ENCODE data around the gene CRB2. TPM values are rescaled to one million over a fixed set of nuclear protein-coding genes. Genes with fewer than 3 reads are reported as not detected.

The CRB2 gene
- total RNA-seq, 3 donors from 2014 or later = 0.47 to 3.7 (median 1.1) TPM

DNA sequence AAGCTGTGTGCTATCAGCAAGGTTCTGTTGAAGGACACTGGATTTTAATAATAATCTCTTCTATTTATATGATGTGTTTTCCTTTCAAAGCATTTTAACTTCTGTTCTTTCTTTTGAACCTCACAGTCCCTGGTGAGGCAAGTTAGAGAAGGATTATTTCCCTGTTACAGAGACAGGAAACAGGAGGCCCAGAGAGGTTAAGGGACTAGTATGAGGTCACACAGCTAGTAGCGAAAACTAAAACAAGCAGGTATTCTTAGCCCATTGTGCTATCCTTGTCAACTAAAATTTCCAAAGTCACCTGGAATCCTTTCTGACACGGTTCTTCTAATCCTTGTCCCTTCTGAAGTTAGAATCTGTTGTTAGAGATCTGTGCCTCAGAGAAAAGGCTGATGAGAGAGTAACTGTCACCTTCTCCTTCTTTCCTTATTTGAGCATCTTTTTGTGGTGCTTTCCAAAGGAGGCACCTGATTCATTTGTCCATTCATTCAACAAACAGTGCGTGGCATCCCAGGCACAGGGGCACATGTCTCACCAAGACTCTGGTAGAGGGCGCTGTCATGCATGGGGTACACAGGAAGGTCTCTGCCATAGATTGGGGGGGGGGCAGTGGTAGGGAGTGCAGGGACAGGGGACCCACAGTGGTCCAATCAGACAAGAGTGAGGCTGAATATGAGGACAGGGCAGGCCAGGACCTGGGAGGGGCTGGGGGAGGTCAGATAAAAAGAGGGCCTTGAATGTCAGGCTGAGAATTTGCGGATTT lies 61.5 kb downstream of the CRB2 start:
- no peaks in the 10 kb centered on the region for H3K36me3 ChIP-seq (ENCODE audit: low read depth)
- TF ChIP-seq CTCF (IDR thresholded peaks at IDR 0.05) = no peak

DNA sequence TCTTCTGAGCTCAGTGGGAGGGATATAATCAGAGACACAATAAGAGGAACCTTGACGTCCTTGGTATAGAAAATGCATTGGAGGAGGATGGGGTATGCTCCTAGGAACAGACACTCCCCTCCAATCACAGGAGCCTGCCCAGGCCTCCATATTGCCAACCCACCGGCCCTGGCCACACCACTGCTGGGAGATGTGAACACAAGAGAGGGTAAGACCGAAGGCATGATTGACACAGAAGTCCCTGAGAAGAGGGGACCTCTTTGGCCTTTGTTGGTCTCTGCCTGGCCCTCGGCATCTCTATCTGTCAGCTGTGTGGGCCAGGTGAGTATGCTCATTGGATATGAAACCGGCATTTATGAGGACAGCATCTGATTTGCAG lies 62.0 kb downstream of the CRB2 start:
- ATAC-seq (no peak), DNase-seq (peak in 1 of 3 donors; percentile 4)
- Histone ChIP-seq H3K4me3 (no peak overlapping the region), H3K36me3 (ENCODE audit: low read depth) (no peaks in the 10 kb centered on the region), H3K4me1 (ENCODE audit: low read depth) (no peaks in the 10 kb centered on the region), H3K9me3 (no peaks in the 10 kb centered on the region)
- TF ChIP-seq CTCF (IDR thresholded peaks at IDR 0.05) = no peak
- intact Hi-C loops (cut with DNase I, micrococcal nuclease) = no loop called here

More for the DNA sequence above, 61.5 kb downstream of the CRB2 start:
- ATAC-seq (no peak), DNase-seq (no peak)
- intact Hi-C loops (cut with DNase I, micrococcal nuclease) = no loop called here
- Histone ChIP-seq H3K4me3 (no peak overlapping the region), H3K4me1 (ENCODE audit: low read depth) (no peaks in the 10 kb centered on the region), H3K9me3 (no peaks in the 10 kb centered on the region)

DNA sequence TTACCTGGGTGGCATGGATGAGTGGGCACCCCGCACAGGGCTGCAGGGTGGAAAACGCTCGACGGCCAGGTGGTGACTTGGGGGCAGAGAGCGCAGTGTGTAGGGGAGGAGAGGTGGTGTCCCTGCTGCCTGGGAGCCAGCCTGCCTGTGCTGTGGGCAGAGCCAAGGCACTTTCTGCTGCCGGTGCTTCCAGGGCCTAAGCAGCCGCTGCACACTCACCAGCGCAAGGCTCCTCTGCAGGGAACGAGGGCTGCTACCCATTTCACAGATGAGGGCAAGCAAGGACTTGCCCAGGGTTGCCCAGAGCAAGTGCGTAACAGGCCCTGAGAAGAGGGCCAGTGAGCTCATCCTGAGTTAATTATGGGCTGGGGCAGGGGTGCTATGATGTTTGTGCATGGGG lies 62.5 kb downstream of the CRB2 start:
- Histone ChIP-seq H3K4me1 (ENCODE audit: low read depth) (no peaks in the 10 kb centered on the region), H3K9me3 (no peaks in the 10 kb centered on the region), H3K4me3 (no peak overlapping the region), H3K36me3 (ENCODE audit: low read depth) (no peaks in the 10 kb centered on the region)
- peak in 1 of 3 donors; percentile 8 for DNase-seq
- intact Hi-C loops (cut with DNase I, micrococcal nuclease) = no loop called here
- no peak for ATAC-seq
- TF ChIP-seq CTCF (IDR thresholded peaks at IDR 0.05) = no peak

GRCh38 chr9:123419091-123419490 lies 63.1 kb downstream of the CRB2 start:
- DNase-seq (peak in 1 of 3 donors; percentile 7), ATAC-seq (no peak)
- Histone ChIP-seq H3K36me3 (ENCODE audit: low read depth) (no peaks in the 10 kb centered on the region), H3K9me3 (no peaks in the 10 kb centered on the region), H3K4me3 (no peak overlapping the region), H3K4me1 (ENCODE audit: low read depth) (no peaks in the 10 kb centered on the region)
- no peak for TF ChIP-seq CTCF (IDR thresholded peaks at IDR 0.05)
- intact Hi-C loops (cut with DNase I, micrococcal nuclease) = no loop called here

- intact Hi-C loops (cut with DNase I, micrococcal nuclease) = no loop called here
- no peaks in the 10 kb centered on the region for H3K36me3 ChIP-seq (ENCODE audit: low read depth)
- DNase-seq = peak in 1 of 3 donors; percentile 8
- H3K4me1 ChIP-seq (ENCODE audit: low read depth) = no peaks in the 10 kb centered on the region
- no peaks in the 10 kb centered on the region for H3K9me3 ChIP-seq
- ATAC-seq = no peak
- TF ChIP-seq CTCF (IDR thresholded peaks at IDR 0.05) = no peak
- no peak overlapping the region for H3K4me3 ChIP-seq
These were observed 64.0 kb downstream of the CRB2 start for GRCh38 chr9:123419721-123420591.

Data from mucosa of descending colon (tissue), 3 donors.